K562 (cell line): ENCODE measurements around the gene PLA2G4A.

Experiments
- ZNF639 ChIP-seq, 2 experiments: fragments of 200-800 bp in 1 of 2; sonication (Bioruptor generic) in 1 of 2; sonication (generic) in 1 of 2; formaldehyde crosslinking in 1 of 2; IDR thresholded peaks in 1 of 2; conservative IDR thresholded peaks in 1 of 2; 2 replicates each; pipeline versions ENCODE4 v1.5.0 to v1.6.1; 2016 to 2020; ENCODE audit warnings: missing compliant biosample characterization in 1 of 2, missing genetic modification characterization in 1 of 2, missing genetic modification reagents in 1 of 2
- ZNF76 ChIP-seq: fragments of 250-450 bp; sonication (Bioruptor Pico); IDR thresholded peaks from 2 replicates; pipeline ENCODE4 v1.4.0; 2020; ENCODE audit warnings: mild to moderate bottlenecking, moderate library complexity, borderline replicate concordance
- TF ChIP-seq, protein P1 (sequence below): sonication (generic); formaldehyde crosslinking; IDR thresholded peaks from 2 replicates; pipeline ENCODE4 v1.8.1; 2023; ENCODE audit warnings: mild to moderate bottlenecking, missing genetic modification reagents

GRCh38 chr1:186888367-186888766, 59.6 kb downstream of the PLA2G4A start:
- TF ChIP-seq, protein P1, sequence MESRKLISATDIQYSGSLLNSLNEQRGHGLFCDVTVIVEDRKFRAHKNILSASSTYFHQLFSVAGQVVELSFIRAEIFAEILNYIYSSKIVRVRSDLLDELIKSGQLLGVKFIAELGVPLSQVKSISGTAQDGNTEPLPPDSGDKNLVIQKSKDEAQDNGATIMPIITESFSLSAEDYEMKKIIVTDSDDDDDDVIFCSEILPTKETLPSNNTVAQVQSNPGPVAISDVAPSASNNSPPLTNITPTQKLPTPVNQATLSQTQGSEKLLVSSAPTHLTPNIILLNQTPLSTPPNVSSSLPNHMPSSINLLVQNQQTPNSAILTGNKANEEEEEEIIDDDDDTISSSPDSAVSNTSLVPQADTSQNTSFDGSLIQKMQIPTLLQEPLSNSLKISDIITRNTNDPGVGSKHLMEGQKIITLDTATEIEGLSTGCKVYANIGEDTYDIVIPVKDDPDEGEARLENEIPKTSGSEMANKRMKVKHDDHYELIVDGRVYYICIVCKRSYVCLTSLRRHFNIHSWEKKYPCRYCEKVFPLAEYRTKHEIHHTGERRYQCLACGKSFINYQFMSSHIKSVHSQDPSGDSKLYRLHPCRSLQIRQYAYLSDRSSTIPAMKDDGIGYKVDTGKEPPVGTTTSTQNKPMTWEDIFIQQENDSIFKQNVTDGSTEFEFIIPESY (CRISPR knock-in tag): no peak
- TF ChIP-seq ZNF76 (CRISPR knock-in tag): no peak
- TF ChIP-seq ZNF639 (CRISPR knock-in tag; conservative IDR thresholded peaks at IDR 0.05 in 1 of 2, IDR thresholded peaks at IDR 0.05 in 1 of 2): no peak
